GM23248 (cell line): Measurements from ENCODE around the gene DEPP1.

Experiments
- EZH2 ChIP-seq: fragments of 200-600 bp; sonication (generic); IDR thresholded peaks from 2 replicates; pipeline ENCODE4 v1.6.1; 2018; ENCODE audit warnings: antibody characterized with exemption, mild to moderate bottlenecking; ENCODE audit not compliant: insufficient read depth, poor library complexity, severe bottlenecking
- EZH2phosphoT487 ChIP-seq: fragments of 200-600 bp; sonication (generic); IDR thresholded peaks from 2 replicates; pipeline ENCODE4 v1.6.1; 2018; ENCODE audit warnings: antibody characterized with exemption, moderate library complexity, mild to moderate bottlenecking, low read depth; ENCODE audit not compliant: insufficient read depth

GRCh38 chr10:45001381-45002148, 23.0 kb upstream of the DEPP1 start:
- no peak for TF ChIP-seq EZH2phosphoT487
- no peak for TF ChIP-seq EZH2
